Retinal pigment epithelial cell (primary cell): ENCODE data around the gene DUS1L.

Source experiments
- DNase-seq: peaks from one replicate; pipeline ENCODE4 v3.0.0-alpha.2; 2010; ENCODE audit warnings: low read depth
- H3K4me3 ChIP-seq: 2 replicates; pipeline ENCODE4 v1.5.1; 2011; ENCODE audit warnings: mild to moderate bottlenecking, low read length, control low read depth, moderate library complexity
- TF ChIP-seq, protein P1 (sequence below): conservative IDR thresholded peaks from 2 replicates; pipeline ENCODE4 v1.5.1; 2011; ENCODE audit warnings: low read depth, low read length, control low read depth, inconsistent platforms

The DUS1L gene

DNA sequence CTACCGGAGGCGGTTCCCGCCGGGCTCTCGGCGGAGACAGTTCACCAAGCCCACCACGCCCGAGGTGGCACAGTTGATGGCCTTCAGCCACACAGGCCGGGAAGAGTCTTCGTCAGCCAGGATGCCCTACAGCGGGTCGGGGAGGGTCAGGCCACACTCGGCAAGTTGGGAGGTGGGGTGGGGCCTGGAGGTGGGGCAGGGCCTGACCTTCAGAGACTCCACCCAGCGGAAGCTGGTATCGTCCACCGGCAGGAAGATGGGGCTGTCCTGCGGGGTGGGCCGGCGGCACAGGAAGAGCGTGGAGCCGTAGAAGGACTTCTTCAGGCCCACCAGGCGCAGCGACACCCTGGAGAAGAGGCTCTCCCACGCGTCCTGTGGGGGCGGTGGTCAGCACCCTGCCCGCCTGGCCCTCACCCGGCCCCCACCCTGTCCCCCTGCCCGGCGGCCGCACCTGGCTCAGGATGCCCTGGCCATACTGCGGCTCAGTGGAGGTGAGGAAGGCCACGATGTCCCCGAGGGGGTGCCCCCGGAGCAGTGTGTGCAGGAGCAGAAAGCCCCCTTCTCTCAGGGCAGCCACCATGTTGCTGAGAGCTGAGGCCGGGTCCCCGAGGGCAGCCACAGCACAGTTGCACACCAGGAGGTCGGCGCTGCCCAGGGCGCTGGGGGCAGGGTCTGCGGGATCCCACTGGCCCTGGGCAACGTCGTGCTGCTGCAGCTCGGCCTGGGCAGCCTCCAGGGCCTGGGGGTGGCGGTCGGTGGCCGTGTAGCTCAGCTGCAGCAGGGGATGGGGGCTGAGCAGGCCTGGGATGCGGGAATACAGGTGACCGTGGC is 19.6 kb upstream of the DUS1L start:
- no peak overlapping the region for H3K4me3 ChIP-seq
- TF ChIP-seq, protein P1, sequence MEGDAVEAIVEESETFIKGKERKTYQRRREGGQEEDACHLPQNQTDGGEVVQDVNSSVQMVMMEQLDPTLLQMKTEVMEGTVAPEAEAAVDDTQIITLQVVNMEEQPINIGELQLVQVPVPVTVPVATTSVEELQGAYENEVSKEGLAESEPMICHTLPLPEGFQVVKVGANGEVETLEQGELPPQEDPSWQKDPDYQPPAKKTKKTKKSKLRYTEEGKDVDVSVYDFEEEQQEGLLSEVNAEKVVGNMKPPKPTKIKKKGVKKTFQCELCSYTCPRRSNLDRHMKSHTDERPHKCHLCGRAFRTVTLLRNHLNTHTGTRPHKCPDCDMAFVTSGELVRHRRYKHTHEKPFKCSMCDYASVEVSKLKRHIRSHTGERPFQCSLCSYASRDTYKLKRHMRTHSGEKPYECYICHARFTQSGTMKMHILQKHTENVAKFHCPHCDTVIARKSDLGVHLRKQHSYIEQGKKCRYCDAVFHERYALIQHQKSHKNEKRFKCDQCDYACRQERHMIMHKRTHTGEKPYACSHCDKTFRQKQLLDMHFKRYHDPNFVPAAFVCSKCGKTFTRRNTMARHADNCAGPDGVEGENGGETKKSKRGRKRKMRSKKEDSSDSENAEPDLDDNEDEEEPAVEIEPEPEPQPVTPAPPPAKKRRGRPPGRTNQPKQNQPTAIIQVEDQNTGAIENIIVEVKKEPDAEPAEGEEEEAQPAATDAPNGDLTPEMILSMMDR, result no peak
- DNase-seq, result no peak

DNA sequence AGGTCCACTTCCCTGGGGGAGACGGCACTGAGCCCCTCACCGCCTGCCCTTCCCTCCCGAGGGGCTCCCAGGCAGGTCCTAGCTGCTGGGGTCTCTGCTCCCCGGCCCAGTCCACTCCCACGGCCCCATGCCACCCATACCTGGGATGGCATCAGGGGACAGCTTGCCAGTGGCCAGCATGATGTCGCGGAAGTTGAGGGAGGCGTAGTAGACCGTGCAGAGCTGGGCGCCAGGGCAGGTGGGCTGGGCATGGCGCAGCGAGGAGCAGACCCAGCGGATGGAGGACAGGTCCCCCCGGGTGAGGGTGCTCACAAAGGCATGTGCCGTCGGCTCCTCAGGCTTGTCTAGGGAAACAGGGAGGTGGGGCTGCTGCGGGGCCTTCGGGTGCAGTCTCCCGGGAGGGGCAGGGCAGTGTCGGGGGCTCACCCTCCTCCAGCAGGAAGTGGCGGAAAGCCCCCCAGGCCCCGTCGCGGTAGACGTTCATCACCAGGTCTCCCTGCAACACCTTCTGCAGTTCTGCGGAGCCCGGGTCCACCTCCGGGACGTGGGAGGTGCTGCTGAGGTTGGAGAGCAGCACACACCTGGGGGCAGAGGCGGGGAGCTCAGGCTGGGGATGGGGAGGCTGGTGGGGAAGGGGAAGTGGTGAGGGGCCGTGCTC is 18.9 kb upstream of the DUS1L start:
- no peak for DNase-seq
- TF ChIP-seq, protein P1, result no peak
- no peak overlapping the region for H3K4me3 ChIP-seq

DNA sequence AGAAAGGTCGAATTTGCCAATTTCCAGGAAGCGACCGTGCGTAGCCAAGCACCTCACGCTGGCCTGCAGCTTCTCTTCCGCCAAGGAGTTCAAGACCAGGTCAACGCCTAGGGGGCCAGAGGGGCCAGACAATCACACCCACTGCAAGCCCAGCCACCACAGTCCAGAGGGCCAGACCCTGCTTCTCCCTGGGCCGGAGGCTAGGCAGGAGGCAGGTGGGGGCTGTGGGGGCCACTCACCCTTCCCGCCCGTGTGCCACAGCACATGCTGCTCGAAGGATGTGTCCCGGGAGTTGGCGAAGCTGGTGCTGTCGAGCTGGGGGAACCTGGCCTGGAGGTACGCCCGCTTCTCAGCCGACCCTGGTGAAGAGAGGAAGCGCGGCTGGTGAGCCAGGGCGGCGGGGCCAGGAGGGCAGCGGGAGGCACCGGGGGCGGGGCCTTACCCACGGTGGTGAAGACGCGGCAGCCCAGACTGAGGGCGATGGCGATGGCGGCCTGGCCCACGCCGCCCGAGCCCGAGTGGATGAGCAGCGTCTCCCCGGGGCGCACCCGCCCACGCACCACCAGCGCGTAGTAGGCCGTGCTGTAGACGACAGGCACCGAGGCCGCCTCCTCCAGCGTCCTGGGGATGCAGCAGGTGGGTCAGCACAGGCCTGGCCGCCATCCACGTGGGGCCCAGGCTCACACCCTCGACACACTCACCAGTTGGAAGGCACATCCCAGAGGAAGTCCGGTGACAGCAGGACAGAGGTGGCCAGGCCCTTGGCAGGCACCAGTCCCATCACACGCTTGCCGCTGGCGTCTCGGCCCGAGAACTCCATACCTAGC is 18.1 kb upstream of the DUS1L start:
- TF ChIP-seq, protein P1, result no peak
- H3K4me3 ChIP-seq, result no peak overlapping the region
- DNase-seq, result no peak

DNA sequence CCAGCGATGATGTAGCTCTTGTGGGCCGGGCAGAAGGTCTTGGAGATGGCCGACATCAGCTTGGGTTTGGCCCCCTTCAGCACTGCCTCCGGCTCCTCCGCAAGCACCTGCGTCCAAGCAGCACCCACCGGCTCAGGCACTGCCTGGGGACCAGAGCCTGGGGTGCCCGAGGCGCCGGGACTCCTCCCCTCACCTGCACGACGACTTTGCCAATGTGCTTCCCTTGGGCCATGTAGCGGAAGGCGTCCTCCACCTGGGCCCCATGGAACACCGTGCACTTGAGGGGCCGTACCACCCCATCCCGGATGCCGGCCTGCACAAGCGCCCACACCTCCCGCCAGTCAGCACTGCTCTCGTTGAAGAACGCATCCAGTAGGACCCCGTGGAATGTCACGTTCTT is 17.4 kb upstream of the DUS1L start:
- TF ChIP-seq, protein P1, result no peak
- DNase-seq, result no peak
- no peak overlapping the region for H3K4me3 ChIP-seq

DNA sequence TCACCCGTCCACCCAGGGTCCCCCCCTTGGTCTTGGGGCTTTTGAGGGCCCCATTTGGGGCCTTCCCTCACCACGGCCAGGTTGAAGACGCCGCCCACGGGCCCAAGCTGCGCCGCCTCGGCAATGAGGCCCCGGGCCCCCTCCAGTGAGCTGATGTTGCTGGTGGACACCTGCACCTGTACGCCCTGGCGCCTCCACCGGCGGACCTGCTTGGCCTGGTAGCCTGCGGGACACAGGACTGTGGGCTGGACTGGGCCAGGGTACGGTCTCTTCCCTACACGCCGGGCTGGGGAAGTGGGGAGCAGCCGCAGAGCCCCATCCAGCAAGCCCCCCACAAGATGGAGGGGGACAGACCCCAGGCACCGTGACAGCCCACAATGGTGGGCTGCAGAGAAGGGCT is 16.9 kb upstream of the DUS1L start:
- TF ChIP-seq, protein P1, result no peak
- H3K4me3 ChIP-seq, result no peak overlapping the region
- DNase-seq, result no peak

DNA sequence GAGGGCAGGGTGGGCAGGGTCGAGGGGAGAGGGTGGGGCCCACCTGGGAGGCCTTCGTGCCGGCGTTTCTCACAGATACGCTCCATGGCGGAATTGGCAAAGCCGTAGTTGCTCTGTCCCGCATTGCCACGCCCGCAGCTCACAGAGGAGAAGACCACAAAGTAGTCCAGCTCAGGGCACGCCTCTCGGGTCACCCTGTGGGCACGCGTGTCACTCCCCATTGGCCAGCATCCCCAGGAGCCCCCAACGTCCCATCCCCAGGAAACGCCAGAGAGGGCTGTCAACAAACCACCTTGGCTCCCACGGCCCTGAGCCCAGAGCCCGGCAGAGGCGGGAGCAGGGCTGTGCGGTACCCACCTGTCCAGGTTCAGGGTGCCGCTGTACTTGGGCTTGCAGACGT is 16.4 kb upstream of the DUS1L start:
- DNase-seq, result no peak
- H3K4me3 ChIP-seq, result no peak overlapping the region
- TF ChIP-seq, protein P1, result no peak
